Astrocyte of the cerebellum (primary cell): ENCODE data around the gene MVK.

Source experiments
- DNase-seq: peaks from one replicate; pipeline ENCODE4 v3.0.0-alpha.2; 2011; ENCODE audit warnings: low read depth
- H3K4me3 ChIP-seq: 2 replicates; pipeline ENCODE4 v1.5.1; 2011; ENCODE audit warnings: mild to moderate bottlenecking, low read depth, low read length, moderate library complexity
- CTCF ChIP-seq: IDR thresholded peaks from 2 replicates; pipeline ENCODE4 v1.5.1; 2012; ENCODE audit warnings: low read length, low read depth, moderate library complexity, mild to moderate bottlenecking; ENCODE audit errors: missing control alignments
- in situ Hi-C: cut with HindIII; loops from 2 replicates; pipeline ENCODE4 v1.10.0; 2017; ENCODE audit warnings: low sequenced_read_pairs

The MVK gene

GRCh38 chr12:109542876-109543275 is 30.7 kb upstream of the MVK start:
- no peak overlapping the region for H3K4me3 ChIP-seq
- no peak for DNase-seq
- in situ Hi-C loops, result loop anchor here (25.0 kb wide), 1 partner anchor 244 kb away; no protein-coding TSS in a partner anchor
- TF ChIP-seq CTCF, result no peak

GRCh38 chr12:109544955-109545531 is 28.6 kb upstream of the MVK start:
- in situ Hi-C loops, result loop anchor here (25.0 kb wide), 1 partner anchor 242 kb away; no protein-coding TSS in a partner anchor
- TF ChIP-seq CTCF, result no peak
- DNase-seq, result no peak
- H3K4me3 ChIP-seq, result no peak overlapping the region

- DNase-seq, result no peak
- TF ChIP-seq CTCF, result no peak
- H3K4me3 ChIP-seq, result no peak overlapping the region
- in situ Hi-C loops, result loop anchor here (25.0 kb wide), 1 partner anchor 241 kb away; no protein-coding TSS in a partner anchor
These were observed 27.8 kb upstream of the MVK start for GRCh38 chr12:109545826-109546225.

- no peak for DNase-seq
- in situ Hi-C loops, result loop anchor here (25.0 kb wide), 1 partner anchor 240 kb away; no protein-coding TSS in a partner anchor
- H3K4me3 ChIP-seq, result no peak overlapping the region
- TF ChIP-seq CTCF, result no peak
These were observed 26.3 kb upstream of the MVK start for GRCh38 chr12:109547286-109547685.

- TF ChIP-seq CTCF, result no peak
- no peak overlapping the region for H3K4me3 ChIP-seq
- in situ Hi-C loops, result loop anchor here (25.0 kb wide), 1 partner anchor 239 kb away; no protein-coding TSS in a partner anchor
- DNase-seq, result no peak
These were observed 25.3 kb upstream of the MVK start for GRCh38 chr12:109548258-109548657.

- DNase-seq, result no peak
- no peak for TF ChIP-seq CTCF
- in situ Hi-C loops, result loop anchor here (25.0 kb wide), 1 partner anchor 238 kb away; no protein-coding TSS in a partner anchor
- H3K4me3 ChIP-seq, result no peak overlapping the region
These were observed 23.9 kb upstream of the MVK start for GRCh38 chr12:109549613-109550270.
